Stimulated activated CD4-positive, alpha-beta T cell treated with anti-CD3 and anti-CD28 coated beads, Interleukin-12 subunit alpha, Interleukin-12 subunit beta, amount 100 ng/mL, for 48 hours (primary cell): ENCODE measurements around the gene TMEM119.
"Not testable (repeated sequence)": the region's sequence is repeated elsewhere in the genome, so short reads cannot be mapped to it uniquely, and the experiment has no call there.

Source experiments
- DNase-seq, 3 donors: peaks; one replicate each; pipeline ENCODE4 v3.0.0-alpha.2; 2020; ENCODE audit warnings: low read depth in 2 of 3, low spot score in 1 of 3

The TMEM119 gene

DNA sequence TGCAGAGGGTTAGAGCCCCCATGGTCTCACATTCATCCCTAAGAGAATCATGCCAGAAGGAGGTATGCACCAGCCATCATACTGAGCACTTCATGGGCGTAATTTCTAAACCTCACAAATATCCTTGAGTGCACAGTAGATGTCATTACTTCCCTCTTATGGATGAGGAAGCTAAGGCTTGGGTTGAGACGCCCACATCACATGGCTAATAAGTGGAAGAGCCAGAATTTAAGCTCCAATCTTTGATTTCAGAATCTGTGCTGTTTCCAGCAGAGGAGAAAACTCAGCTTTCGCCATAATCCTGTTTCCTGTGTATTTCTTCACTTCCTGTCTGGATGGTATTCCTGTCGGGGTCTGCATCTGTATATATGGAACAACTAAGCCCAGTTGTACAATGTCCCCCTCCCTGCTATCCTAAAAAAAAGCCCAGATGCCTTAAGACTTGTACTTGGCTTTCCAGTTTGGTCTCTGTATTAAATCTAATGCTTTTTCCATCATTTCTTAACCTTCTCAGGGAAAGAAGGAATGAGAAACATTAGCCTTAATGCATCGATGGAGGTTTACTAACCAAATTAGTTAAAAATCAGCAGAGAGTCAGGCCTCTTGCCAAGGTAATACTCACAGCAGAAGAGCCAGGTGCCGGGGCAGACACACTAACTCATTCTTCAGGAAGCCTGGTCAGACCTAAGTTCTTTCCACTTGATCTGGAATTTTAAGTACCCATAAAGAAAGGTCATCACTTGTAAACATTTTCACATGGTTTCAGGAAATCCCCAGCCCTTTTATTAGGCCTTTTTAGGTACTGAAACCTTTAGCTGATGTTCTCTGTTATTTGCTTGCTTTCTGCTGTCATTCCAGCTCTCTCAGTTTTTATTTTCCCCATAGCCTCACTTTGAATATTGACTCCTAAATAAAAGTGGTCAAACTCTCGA, 30.2 kb downstream of the TMEM119 start:
- no peak for DNase-seq

DNA sequence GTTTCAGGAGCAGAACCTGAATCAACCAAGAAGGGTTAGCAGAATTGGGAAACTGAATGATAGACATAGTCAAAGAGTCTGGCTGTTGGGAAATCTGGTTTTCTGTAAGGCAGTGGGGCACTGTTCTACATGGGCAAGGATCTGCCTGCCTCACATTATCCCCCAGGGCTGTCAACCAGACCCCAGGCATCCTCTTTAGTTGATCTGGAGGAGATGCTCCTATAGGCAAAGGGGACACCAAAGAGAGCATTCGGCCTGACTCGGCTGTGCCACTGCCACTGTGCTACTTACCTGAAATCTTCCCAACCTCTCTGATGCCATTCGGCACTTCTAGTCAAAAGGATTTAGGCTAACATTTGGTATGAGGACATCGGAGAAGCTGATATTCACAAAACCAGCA, 31.4 kb downstream of the TMEM119 start:
- no peak for DNase-seq

DNA sequence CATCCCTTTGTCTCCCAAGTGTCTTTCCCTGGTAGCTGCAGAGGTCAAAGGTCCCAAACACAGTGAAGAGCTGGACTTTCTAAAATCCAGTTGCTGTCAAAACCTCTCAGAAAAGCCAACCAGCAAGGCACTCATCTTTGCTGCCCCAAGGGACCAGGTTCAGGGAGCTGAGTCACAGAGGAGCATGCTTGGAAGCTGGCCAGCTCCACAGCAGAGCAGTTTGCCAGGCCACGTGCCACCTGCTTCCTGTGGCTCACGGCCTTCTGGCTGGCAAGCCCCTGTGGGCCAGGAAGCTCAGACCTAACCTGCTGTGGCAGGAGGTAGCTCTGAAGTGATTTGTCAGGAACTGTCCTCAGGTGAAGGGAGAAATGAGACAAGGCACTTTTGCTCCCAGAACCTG, 31.9 kb downstream of the TMEM119 start:
- peak in 2 of 3 donors; percentile 43 to 54 for DNase-seq

DNA sequence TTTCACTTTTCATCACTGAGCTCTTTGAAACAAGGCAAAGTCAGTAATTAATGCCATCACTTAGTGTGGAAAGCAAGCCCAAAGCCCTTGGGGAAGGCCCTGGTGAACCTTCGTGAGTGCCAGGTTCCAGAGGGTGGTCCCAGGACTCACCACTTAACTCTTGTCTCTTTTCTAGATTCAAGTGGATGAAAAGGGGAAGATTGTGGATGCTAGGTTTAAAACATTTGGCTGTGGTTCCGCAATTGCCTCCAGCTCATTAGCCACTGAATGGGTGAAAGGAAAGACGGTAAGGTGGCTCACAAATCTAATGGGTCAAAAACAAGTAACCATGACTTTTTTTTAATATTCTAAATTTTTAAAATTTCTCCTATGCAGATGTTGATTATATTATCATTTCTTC, 32.7 kb downstream of the TMEM119 start:
- DNase-seq: no peak

DNA sequence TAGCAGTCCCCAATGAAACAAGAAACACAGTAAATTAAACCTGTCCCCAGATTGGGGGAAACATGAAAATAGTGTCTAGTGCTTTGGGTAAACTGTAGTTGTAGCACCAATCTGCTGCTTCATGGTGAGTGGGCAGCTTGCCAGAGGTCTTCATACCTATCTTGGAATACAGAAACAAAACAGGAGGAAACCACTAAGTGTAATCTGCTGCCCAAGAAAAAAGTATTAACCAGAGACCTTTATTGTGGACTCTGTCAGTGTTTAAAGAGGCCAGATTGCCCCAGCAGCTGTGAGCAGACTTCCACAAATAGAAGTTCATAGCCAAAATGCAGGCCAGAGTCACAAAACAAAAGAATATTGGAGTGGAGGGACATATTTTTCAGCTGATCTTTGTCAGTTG, 33.2 kb downstream of the TMEM119 start:
- no peak for DNase-seq

DNA sequence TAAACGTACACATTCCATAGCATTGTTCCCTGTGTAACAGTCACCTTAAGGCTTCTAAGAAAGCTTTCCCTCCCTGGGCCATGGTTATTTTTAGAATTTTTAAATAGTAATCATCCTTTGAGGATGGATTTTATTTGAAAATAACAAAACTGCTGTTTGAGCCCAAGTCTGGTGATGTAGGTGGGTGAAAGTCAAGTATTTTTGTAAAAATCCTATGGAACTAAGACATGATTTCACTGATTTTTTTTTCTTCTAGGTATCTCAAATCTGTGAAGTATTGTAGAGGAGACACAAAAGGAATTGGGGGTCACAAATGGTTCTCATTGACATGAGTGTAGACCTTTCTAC, 34.1 kb downstream of the TMEM119 start:
- no peak for DNase-seq

DNA sequence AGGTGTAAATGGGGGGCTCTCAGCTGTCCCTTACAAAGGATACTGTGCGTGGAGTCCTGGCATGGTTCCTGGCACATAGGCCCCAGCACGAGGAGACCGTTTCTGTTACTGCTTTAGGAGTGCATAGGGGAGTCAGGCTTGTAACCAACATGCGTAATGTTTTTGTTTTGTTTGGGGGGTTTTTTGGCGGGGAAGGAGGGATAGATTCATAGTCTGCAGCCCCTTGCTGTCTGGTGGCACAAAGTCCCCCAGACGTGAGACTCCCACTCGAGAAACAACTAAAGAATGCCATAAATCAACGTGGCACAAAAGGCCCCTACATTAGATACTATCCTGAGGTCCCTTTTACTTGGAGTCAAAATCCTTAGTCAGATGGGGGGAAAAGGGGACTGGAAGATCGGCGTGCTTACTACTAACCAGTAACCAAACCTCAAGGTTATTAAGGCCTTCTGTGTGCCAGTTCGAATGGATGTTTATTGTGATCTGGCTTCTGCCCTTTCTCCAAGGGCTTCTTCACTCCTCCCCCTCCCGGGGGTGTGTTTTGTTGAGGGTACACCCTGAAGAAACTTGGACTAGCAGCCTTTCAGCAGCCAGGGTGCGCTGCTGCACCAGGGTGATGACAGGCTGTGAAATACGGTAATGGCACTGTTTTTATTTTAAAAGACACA, 34.6 kb downstream of the TMEM119 start:
- DNase-seq: peak; percentile 73 to 82 (median 82)

DNA sequence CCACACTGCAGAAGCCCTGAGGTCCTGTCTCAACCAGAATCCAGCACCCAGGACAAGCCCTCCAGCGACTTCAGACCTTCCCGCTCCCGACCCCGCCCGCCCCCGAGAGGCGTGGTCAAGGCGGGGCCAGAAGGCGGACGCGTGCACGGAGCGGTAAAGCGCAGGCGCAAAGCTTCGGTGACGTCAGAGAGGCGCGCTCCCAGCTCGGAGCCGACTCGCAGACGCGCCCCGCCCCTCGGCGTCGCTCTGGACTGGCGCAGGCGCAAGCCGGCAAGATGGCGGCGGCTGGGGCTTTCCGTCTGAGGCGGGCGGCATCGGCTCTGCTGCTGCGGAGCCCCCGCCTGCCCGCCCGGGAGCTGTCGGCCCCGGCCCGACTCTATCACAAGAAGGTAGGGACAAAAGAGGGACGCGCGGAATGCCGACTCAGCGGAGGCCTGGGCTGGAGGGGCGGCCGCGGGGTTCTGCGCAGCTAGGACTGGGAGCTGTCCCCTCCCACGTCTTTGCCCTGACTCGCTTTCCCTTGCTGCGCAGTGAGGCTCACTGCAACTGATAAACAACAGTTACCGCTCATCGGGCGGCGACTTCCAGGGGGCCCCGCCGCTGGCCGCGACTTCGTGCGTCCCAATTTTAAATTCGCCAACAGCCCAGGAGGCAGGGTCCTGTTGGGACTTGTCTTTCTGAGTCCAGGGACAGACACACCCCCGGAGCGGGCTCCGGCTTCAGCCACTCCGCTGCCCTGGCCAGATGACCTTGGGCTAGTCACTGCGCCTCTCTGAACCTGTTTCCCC, 35.3 kb downstream of the TMEM119 start, which contains the start of gene ISCU:
Gene ISCU (plus strand): TSS at position 249 of the 788 bp plus-strand sequence. CDS start 27 bp downstream, at position 276.
- peak; percentile 96 to 98 (median 98) for DNase-seq

DNA sequence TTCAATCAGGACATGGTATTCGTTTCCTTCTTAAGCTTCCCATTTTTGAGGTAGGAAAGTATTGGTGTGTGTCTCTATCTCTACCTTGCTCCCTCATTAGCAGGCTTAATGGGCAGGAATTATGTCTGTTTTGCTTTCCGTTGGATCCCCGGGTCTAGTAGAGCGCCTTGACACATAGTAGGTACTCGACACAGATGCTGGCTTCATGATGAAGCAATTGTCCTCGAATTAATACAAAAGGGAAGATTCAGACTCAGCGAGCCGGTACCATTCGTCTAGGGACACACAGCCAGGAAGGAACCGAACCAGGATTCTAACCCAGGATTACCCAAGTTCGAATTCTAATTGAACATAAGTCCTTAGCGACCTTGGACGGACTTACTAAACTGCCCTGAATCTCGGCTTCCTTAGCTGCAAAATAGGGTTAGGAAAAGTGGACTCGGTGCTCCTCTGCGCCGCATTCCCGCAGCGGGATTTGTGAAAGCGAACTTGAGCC, 36.0 kb downstream of the TMEM119 start:
- no peak for DNase-seq

DNA sequence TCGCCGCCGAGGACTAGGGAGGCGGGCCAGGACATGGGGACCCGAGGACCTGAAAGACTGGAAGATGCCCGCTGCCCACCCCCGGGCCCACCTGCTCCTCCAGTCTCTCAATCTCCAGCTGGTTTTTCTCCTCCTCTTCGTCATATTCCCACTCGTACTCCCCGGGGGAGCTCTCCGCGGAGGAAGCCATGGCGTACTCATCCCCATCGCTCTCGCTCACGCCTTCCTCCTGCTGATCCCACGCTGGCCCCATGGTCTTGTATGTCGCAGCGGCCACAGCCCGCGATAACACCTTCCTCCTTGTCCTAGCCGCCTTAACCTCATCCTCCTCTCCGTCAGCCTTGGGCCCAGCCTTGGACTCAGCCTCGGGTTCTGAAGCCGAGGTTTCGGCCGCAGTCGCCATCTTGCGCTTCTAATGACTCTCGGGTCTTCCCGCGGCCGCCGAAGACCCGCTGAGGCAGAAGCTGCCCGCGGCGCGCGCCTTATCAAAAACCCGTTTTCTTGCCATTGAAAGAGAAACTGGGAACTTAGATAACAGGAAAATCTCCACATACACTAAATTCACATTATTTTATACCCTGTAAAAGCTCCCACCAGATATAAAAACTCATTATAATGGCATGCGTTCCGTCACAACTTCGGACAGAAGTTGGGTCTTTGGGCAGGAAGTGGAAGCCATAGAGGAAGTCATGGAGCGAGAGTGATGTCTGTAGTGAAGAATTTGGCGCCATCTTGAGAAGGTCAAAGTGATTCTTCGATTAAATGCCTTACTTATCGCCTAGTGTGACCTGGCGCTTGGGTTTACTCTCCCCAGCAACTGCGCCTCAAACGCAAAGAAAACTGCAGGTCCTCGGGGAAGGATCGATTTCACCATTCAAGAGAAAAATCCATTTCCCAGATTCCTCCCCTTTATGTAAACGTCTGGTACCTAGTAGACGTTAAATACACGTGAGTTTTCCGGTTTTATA, 36.8 kb downstream of the TMEM119 start, which contains the start of gene SART3:
Gene SART3 (minus strand): TSS at position 422 of the 968 bp plus-strand sequence. CDS start 19 bp downstream, at position 403.
- DNase-seq: peak; percentile 66 to 76 (median 71)

DNA sequence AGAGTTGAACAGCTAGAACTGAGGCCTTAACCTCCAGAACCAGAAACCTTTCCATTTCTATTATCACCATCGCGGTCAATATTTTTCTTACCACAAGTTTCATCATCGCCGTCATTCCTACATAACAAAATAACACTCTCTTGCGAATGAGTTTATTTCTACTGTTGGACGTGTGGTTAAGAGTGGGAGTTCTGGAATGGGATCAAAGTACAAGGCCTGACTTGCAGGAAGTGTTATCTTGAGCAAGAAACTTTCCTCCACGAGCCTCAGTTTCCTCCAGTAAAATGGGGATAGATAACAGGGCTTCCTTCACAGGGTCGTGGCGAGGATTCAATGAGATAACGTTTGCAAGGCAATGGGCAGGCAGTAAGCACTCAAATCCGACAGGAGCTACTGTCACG, 37.6 kb downstream of the TMEM119 start:
- no peak for DNase-seq

DNA sequence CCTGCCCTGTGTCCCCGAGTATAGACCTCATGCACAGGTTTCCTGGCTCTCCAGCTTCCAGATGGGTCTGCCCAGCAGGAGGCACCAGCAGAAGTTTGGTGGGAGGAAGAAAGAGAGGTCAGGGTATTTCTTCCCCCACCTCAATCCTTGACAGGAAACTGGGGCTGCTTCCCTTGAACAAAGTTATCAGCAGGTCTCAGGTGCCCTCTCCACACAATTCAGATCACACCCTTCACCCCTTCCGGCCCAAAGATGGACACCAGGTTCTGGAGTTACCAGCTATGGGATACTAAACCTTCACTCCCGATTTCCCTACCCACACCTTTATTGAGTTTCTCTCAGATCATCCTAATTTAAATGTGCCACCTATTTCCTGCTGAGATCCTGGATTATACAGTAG, 38.1 kb downstream of the TMEM119 start:
- no peak for DNase-seq

DNA sequence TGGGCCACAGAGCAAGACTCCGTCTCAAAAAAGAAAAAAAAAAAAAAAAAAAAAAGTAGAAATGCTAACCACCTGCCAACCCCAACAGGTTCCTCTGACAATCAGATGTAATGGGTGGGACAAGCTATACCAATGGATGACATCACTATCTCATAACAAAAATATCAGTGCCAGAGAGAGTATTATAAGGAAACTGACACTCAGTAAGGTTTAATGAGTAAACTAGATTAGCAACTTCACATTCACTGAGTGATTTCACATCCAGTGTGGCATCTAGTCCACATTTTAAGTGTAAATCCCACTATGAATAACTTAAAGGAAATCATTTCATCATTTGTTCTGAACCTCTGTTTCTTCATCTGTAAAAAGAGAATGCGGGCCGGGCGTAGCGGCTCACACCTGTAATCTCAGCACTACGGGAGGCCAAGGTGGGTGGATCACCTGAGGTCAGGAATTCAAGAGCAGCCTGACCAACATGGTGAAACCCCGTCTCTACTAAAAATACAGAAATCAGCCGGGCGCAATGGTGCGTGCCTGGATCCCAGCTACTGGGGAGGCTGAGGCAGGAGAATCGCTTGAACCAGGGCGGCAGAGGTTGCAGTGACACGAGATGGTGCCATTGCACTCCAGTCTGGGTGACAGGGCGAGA, 38.8 kb downstream of the TMEM119 start:
- no peak for DNase-seq

DNA sequence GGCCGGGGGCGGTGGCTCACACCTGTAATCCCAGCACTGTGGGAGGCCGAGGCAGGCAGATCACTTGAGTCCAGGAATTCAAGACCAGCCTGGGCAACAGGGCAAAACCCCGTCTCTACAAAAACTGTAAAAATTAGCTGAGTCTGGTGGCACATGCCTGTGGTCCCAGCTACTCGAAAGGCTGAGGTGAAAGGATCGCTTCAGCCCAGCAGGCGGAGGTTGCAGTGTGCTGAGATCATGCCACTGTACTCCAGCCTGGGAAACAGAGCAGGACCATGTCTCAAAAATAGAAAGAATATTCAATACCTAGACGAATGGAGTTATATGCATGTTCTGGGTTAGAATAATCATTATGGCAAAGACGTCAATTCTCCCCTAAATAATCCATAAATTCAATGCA, 42.5 kb downstream of the TMEM119 start:
- not testable (repeated sequence) for DNase-seq

DNA sequence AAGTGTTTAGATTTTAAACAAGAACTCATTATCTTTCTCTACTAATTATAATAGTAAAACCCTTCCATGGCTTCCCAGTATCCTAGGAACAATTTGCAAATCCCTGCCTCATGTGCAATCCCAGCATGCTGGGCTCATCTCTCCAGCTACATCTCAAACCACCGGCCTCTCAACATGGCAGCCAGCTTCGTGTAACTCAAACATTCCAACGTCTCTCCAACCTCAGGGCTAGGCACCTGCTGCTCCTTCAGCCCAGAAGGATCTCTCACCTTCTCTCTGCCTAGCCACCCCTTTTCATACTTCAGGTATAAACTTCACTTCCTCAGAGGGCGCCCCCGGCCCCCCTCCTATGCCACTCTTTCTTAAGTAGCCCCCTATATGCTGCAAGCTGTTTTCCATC, 44.1 kb downstream of the TMEM119 start:
- DNase-seq: no peak

DNA sequence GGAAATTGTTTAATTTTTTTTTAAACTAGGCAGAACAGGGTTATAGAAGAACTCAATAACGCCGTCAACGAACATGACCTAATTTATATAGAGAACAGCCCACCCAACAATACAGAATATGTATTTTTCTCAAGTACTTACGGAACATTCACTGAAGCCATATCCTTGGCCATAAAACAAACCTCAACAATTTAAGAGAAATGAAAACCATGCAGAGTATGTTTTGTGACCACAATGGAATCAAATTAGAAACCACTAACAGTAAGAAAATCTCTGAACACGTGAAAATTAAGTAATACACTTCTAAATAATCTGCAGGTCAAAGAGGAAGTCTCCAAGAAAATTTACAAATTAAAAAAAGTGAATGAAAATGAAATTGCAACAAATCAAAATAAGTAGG, 46.3 kb downstream of the TMEM119 start:
- DNase-seq: no peak

DNA sequence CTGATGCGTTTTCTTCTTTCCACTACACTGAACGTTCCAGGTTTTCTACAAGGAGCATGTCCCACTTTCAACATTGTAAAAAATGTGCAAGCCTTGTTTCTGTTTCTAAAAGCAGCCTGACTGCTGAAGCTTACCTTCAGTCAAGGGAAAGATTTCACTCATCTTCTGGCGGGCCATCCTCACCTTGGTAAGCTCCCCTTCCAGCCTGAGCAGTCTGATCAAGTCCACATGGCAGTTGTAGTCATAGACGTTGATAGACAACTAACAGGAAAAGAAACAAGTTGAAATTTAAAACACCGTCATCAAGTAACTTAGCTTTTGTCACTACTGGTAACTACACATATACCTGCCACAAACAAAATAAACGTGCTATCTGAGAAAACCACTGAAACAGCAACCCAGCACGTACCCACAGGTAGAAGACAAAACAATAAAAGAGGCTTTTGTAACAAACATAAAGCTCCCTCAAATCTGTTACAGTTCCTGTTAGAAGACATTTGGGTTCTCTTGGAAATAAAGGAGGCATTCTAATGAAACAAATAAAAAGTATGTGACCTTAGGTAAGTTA, 48.8 kb downstream of the TMEM119 start:
- no peak for DNase-seq

DNA sequence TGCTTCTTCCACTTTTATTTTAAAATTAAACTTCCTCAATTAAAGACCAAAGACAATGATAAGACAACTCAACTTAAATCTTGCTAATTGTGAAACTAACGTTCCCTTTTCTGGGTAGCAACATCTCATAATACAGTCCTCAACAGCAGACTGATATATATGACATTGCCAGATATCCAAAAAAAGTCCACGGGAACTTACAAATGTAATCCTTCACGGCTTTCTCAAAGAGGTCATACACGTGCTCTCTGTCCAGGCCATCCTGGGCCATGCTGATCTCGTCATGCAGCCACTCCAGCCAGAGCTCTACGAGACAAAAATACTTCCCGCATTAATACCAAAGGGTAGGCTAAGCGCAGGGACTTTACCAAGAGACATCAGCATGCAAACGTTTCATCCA, 50.2 kb downstream of the TMEM119 start:
- no peak for DNase-seq

DNA sequence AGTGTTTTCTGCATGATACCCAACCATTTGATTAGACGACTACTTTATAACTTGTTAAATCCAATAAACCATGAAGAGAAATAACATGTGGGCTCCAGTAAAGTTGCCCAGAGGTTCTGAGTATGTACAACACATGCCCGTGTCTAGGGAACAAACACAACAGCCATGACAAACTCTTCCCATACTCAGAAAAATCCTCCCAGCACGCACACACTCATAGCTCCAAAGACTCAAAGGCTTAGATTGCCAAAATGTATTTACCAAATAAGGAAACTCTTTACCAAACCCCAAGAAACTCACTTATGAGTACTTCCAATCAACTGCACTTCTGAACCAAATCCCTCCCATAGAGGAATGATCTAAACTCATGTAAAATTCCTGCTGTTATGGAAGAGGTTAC, 54.2 kb downstream of the TMEM119 start:
- no peak for DNase-seq
